HepG2 (cell line): ENCODE results near the gene BAIAP3. TPM values are rescaled to one million over a fixed set of nuclear protein-coding genes. Genes with fewer than 3 reads are reported as not detected.
A peak's percentile ranks its signal among the peaks of the same experiment; 100 is the strongest.

Experiments
- ATAC-seq: fragments of 200-7000 bp; cut with Tn5 transposase; 3 replicates; pipeline ENCODE4 v1.9.1; 2020; ENCODE audit warnings: mild to moderate bottlenecking, moderate library complexity
- BruUV-seq: library from RNA; stranded (reverse); fragments of 400-500 nt; replicated peaks from 2 replicates; lab custom pipeline; 2021; lab: Mats Ljungman, UMichigan
- CTCF ChIA-PET: fragments of 300-600 bp; formaldehyde crosslinking; extraction: SDS; loops from one replicate; lab custom pipeline; 2021; ENCODE audit warnings: low total read pairs, inconsistent platforms, low intra/inter-chr PET ratio; lab: Yijun Ruan, JAX
- POLR2A ChIA-PET: fragments of 350-600 bp; sonication (Branson Sonifier 250); formaldehyde crosslinking; loops from one replicate; lab custom pipeline; 2020; ENCODE audit warnings: antibody characterized with exemption, inconsistent platforms; lab: Yijun Ruan, JAX
- DNase-seq: peaks from one replicate; pipeline ENCODE4 v3.0.0-alpha.2; 2015; ENCODE audit warnings: low spot score
- FAIRE-seq: peaks from 3 replicates; lab custom pipeline; 2011; peaks lifted over from hg19 to GRCh38; lab: Jason Lieb, UNC
- H2AFZ ChIP-seq: one replicate; pipeline ENCODE4 v1.6.1; 2011; ENCODE audit warnings: low read length, inconsistent platforms
- H3K27ac ChIP-seq: fragments of 300-600 bp; 3 replicates; pipeline ENCODE4 v1.8.0; 2011; ENCODE audit warnings: mixed run types, mild to moderate bottlenecking, mixed read lengths, low read length, inconsistent platforms; ENCODE audit not compliant: insufficient read depth; ENCODE audit errors: extremely low read length
- H3K27me3 ChIP-seq, 2 experiments: fragments of 200-600 bp in 1 of 2; 2 replicates in 1 of 2; 3 replicates in 1 of 2; pipeline versions ENCODE4 v1.6.0 to v1.8.0; 2011; ENCODE audit warnings: low read length in 2 of 2, mild to moderate bottlenecking in 2 of 2, moderate library complexity in 2 of 2, inconsistent platforms in 1 of 2; ENCODE audit not compliant: insufficient read depth in 2 of 2, control insufficient read depth in 1 of 2
- H3K36me3 ChIP-seq, 2 experiments: fragments of 200-600 bp in 1 of 2; replicated peaks in 1 of 2; 2 replicates in 1 of 2; 3 replicates in 1 of 2; pipeline versions ENCODE4 v1.5.1 to v1.8.0; 2011; ENCODE audit warnings: low read length in 2 of 2, inconsistent platforms in 1 of 2; ENCODE audit not compliant: insufficient read depth in 2 of 2, control insufficient read depth in 1 of 2
- H3K4me1 ChIP-seq: 2 replicates; pipeline ENCODE4 v1.5.1; 2012; ENCODE audit warnings: low read length, inconsistent platforms; ENCODE audit not compliant: insufficient read depth
- H3K4me2 ChIP-seq: 2 replicates; pipeline ENCODE4 v1.6.0; 2011; ENCODE audit warnings: low read depth, low read length, inconsistent platforms
- H3K4me3 ChIP-seq, 3 experiments: fragments of 200-600 bp in 1 of 3; sonication (generic), shearing (Covaris generic) in 1 of 3; replicated peaks in 1 of 3; 2 replicates each; pipeline ENCODE4 v1.5.1; 2011 to 2016; ENCODE audit warnings: low read length in 3 of 3, inconsistent platforms in 2 of 3, low read depth in 2 of 3, mild to moderate bottlenecking in 2 of 3, control low read depth in 1 of 3, mixed read lengths in 1 of 3; ENCODE audit not compliant: insufficient read depth in 1 of 3
- H3K79me2 ChIP-seq: one replicate; pipeline ENCODE4 v1.6.1; 2011; ENCODE audit warnings: low read length, inconsistent platforms; ENCODE audit not compliant: insufficient read depth
- H3K9ac ChIP-seq: 2 replicates; pipeline ENCODE4 v1.6.0; 2011; ENCODE audit warnings: mild to moderate bottlenecking, low read depth, low read length, inconsistent platforms; ENCODE audit not compliant: insufficient read depth
- H3K9me3 ChIP-seq: 2 replicates; pipeline ENCODE4 v1.5.1; 2012; ENCODE audit warnings: mild to moderate bottlenecking, low read length
- H4K20me1 ChIP-seq: 2 replicates; pipeline ENCODE4 v1.6.0; 2011; ENCODE audit warnings: inconsistent platforms, mild to moderate bottlenecking, low read length, moderate library complexity; ENCODE audit not compliant: insufficient read depth
- AGO2 ChIP-seq: fragments of 200-400 bp; formaldehyde crosslinking; optimal IDR thresholded peaks from 2 replicates; pipeline ENCODE3; 2017; ENCODE audit warnings: mild to moderate bottlenecking, low read depth, low read length, moderate library complexity
- ATAD3A ChIP-seq: sonication (generic); formaldehyde crosslinking; IDR thresholded peaks from 2 replicates; pipeline ENCODE4 v1.4.0; 2020; ENCODE audit warnings: missing genetic modification reagents
- KLF11 ChIP-seq: IDR thresholded peaks from 2 replicates; pipeline ENCODE4 v1.6.1; 2016; ENCODE audit warnings: missing compliant biosample characterization
- WGBS: methylation state at CpG from one replicate; pipeline ENCODE4 v1.1.6; 2017; ENCODE audit warnings: low lambda C conversion rate; 5-methylcytosine and 5-hydroxymethylcytosine counted together
- in situ Hi-C: cut with HindIII; loops from 2 replicates; pipeline ENCODE4 v1.10.0; 2017; ENCODE audit warnings: low pct_unique_long_range_greater_than_20kb; ENCODE audit not compliant: extremely low pct_ligation_motif_present
- intact Hi-C: fragments of 100-400 bp; cut with micrococcal nuclease; formaldehyde crosslinking; loops from one replicate; pipeline ENCODE4 v1.10.0; 2022; ENCODE audit not compliant: unreplicated experiment
- polyA plus RNA-seq, 8 experiments: library from polyadenylated mRNA; depleted of rRNA in 3 of 8; stranded (reverse) in 7 of 8; unstranded in 1 of 8; fragments of >200 nt; fragmentation: Illumina TruSeq in 4 of 8; extraction: Trizol in 4 of 8; gene quantifications; 2 replicates each; pipeline versions ENCODE4 v1.2.1 to v1.2.3, GENCODE V29; 2011 to 2016; ENCODE audit warnings: low read depth in 4 of 8, missing spikeins in 1 of 8, mixed read lengths in 1 of 8; ENCODE audit not compliant: insufficient read depth in 1 of 8
- total RNA-seq, 5 experiments: library from RNA; depleted of rRNA; stranded (reverse); fragments of >200 nt; fragmentation: Illumina TruSeq; extraction: Trizol; gene quantifications; 2 replicates each; pipeline ENCODE4 v1.2.3, GENCODE V29; 2016; ENCODE audit warnings: low read depth in 1 of 5
- TF ChIP-seq, protein P1 (sequence below): sonication (generic); formaldehyde crosslinking; IDR thresholded peaks from 2 replicates; pipeline ENCODE4 v1.4.0; 2020; ENCODE audit warnings: missing genetic modification reagents, borderline replicate concordance

The BAIAP3 gene
- total and polyA plus RNA-seq, 2 of the 13 experiments (the other 11 are each of a cell fraction or from before 2014, with no cell fraction given): 3.2 to 5.7 TPM

DNA sequence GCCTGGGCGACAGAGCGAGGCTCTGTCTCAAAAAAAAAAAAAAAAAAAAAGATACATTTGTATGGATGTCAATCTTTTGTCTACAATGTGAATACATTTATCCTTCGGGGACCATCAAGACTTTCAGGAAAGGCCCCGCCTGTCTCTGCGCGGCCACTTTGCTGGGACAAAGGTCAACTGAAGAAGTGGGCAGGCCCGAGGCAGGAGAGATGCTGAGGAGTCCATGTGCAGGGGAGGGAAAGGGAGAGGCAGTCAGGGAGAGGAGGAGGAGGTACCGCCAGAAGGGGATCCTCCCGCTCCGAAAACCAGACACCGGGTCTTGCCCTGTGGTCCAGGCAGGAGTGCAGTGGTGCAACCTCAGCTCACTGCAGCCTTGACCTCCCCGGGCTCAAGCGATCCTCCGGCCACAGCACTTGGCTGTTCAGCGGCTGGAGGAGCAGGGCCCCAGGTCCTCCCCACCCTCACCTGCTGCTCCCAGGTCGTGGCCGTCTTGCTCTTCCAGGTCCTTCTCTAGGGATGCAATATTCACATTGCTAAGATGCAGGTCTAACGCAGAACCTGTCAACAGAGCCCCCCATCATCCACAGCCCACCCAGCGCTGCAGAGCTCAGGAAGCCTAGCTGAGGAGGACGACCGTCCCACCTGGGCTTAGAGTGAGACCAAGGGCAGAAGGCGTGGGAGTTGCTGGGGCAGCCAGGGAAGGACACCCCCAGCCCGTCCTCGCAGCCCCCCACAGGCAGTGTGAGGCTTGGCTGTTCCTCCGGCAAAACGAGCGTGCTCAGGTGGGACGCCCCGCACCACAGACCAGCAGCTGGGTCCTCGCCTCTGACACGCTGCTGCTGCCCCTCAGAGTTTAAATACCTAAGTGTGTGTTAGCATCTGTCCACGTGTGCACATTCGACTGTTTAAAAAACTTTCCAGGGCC lies 37.9 kb downstream of the BAIAP3 start:
- CTCF ChIA-PET: no interaction called here
- ATAC-seq: no peak
- Histone ChIP-seq H2AFZ (no peak overlapping the region), H3K36me3 (peaks cover 9 to 13% of the 10 kb centered on the region in 2 experiments; a peak in 4 of 5 replicates), H3K9ac (no peak overlapping the region), H3K4me1 (no peaks in the 10 kb centered on the region), H3K4me2 (no peak overlapping the region), H3K4me3 (no peak overlapping the region), H3K79me2 (peaks cover 2% of the 10 kb centered on the region), H3K9me3 (no peaks in the 10 kb centered on the region), H3K27ac (no peak overlapping the region), H3K27me3 (no peaks in the 10 kb centered on the region), H4K20me1 (0 out of 2 replicates have a peak, but pooled peaks cover 2% of the 10 kb centered on the region)
- no peak for FAIRE-seq
- POLR2A ChIA-PET: no interaction called here
- intact Hi-C loops: no loop called here
- in situ Hi-C loops: no loop called here
- no peak for DNase-seq
- TF ChIP-seq, protein P1, sequence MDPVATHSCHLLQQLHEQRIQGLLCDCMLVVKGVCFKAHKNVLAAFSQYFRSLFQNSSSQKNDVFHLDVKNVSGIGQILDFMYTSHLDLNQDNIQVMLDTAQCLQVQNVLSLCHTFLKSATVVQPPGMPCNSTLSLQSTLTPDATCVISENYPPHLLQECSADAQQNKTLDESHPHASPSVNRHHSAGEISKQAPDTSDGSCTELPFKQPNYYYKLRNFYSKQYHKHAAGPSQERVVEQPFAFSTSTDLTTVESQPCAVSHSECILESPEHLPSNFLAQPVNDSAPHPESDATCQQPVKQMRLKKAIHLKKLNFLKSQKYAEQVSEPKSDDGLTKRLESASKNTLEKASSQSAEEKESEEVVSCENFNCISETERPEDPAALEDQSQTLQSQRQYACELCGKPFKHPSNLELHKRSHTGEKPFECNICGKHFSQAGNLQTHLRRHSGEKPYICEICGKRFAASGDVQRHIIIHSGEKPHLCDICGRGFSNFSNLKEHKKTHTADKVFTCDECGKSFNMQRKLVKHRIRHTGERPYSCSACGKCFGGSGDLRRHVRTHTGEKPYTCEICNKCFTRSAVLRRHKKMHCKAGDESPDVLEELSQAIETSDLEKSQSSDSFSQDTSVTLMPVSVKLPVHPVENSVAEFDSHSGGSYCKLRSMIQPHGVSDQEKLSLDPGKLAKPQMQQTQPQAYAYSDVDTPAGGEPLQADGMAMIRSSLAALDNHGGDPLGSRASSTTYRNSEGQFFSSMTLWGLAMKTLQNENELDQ: no peak
- TF ChIP-seq KLF11 (CRISPR knock-in tag) (no peak), AGO2 (peak; percentile 38), ATAD3A (CRISPR knock-in tag) (no peak)
- BruUV-seq: no TSS peak
- WGBS: 92% methylated on average over 20 of the region's 33 CpGs
